NCI-H460 (cell line): ENCODE data around the gene FGF4. TPM values are rescaled to one million over a fixed set of nuclear protein-coding genes. Genes with fewer than 3 reads are reported as not detected.

Source experiments
- DNase-seq: peaks from one replicate; pipeline ENCODE4 v3.0.0-alpha.2; 2016; ENCODE audit warnings: low read depth; ENCODE audit errors: extremely low read depth
- total RNA-seq: library from RNA; depleted of rRNA; stranded (reverse); fragments of >200 nt; shearing (Covaris generic); gene quantifications from 2 replicates; pipeline ENCODE4 v1.2.3, GENCODE V29; 2014

FGF4 gene
- total RNA-seq, 1 experiment from 2014 or later = not detected

GRCh38 chr11:69808667-69809086, 33.5 kb upstream of the FGF4 start:
- no peak for DNase-seq

- DNase-seq = no peak
Measured at GRCh38 chr11:69807106-69807815, 32.1 kb upstream of the FGF4 start.

GRCh38 chr11:69804769-69805508, 29.8 kb upstream of the FGF4 start:
- DNase-seq = no peak

- DNase-seq = no peak
Measured at GRCh38 chr11:69803604-69804218, 28.6 kb upstream of the FGF4 start.

- DNase-seq = no peak
Measured at GRCh38 chr11:69803022-69803421, 27.9 kb upstream of the FGF4 start.

- DNase-seq = no peak
Measured at GRCh38 chr11:69802590-69802989, 27.4 kb upstream of the FGF4 start.

- DNase-seq = no peak
Measured at GRCh38 chr11:69801513-69802335, 26.6 kb upstream of the FGF4 start.

- DNase-seq = no peak
Measured at GRCh38 chr11:69800278-69800677, 25.1 kb upstream of the FGF4 start.

GRCh38 chr11:69799582-69799981, 24.4 kb upstream of the FGF4 start:
- DNase-seq = no peak

- no peak for DNase-seq
Measured at GRCh38 chr11:69799097-69799496, 24.0 kb upstream of the FGF4 start.

GRCh38 chr11:69797737-69798528, 22.8 kb upstream of the FGF4 start:
- no peak for DNase-seq

GRCh38 chr11:69797156-69797555, 22.0 kb upstream of the FGF4 start:
- DNase-seq = no peak

GRCh38 chr11:69796063-69796462, 20.9 kb upstream of the FGF4 start:
- DNase-seq = no peak

GRCh38 chr11:69791276-69792180, 16.4 kb upstream of the FGF4 start:
- no peak for DNase-seq

GRCh38 chr11:69788956-69789355, 13.8 kb upstream of the FGF4 start:
- DNase-seq = no peak

- no peak for DNase-seq
Measured at GRCh38 chr11:69787906-69788305, 12.8 kb upstream of the FGF4 start.

- DNase-seq = no peak
Measured at GRCh38 chr11:69787457-69787856, 12.3 kb upstream of the FGF4 start.

GRCh38 chr11:69781241-69781640, 6.1 kb upstream of the FGF4 start:
- DNase-seq = no peak

- no peak for DNase-seq
Measured at GRCh38 chr11:69778373-69778772, 3.2 kb upstream of the FGF4 start.
